RWPE1 (cell line): Measurements from ENCODE around the gene PSMG4.

Experiments
- CTCF ChIA-PET: fragments of 350-600 bp; sonication (Branson Sonifier 250); formaldehyde crosslinking; extraction: SDS; loops from one replicate; lab custom pipeline; 2021; lab: Yijun Ruan, JAX
- POLR2A ChIA-PET: fragments of 400-600 bp; formaldehyde crosslinking; extraction: SDS; loops from one replicate; lab custom pipeline; 2020; ENCODE audit warnings: antibody characterized with exemption; ENCODE audit not compliant: low non-redundant PET; lab: Yijun Ruan, JAX
- DNase-seq: peaks from one replicate; pipeline ENCODE4 v3.0.0; 2012; ENCODE audit warnings: low spot score
- H3K27ac ChIP-seq: fragments of 450-650 bp; 2 replicates; pipeline ENCODE4 v1.5.1; 2017
- TF ChIP-seq, protein P1 (sequence below): fragments of 450-650 bp; conservative IDR thresholded peaks from 2 replicates; pipeline ENCODE4 v1.5.1; 2017; ENCODE audit warnings: low read depth, mild to moderate bottlenecking

PSMG4 gene

DNA sequence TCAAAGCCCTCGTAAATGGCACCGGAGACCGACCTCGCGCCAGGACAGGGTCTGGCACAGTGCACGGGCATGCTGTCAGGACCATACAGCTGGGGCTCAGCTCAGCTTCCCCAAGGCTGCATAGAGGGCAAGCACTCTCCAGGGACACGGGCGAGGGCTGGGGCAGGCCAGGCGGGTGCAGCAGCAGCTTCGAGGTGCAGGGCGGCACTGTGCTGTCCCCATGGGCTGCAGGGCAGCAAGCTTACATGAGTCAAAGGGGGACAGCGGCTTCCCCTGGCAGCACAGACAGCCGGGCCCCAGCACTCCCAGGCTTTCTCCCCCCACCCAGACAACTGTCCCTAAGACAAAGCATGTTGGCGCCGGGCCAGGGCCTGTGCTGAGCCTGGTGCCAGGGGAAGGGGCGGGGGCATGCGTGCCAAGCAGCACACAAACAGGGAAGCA lies 25.7 kb downstream of the PSMG4 start:
- DNase-seq = no peak
- POLR2A ChIA-PET = no interaction called here
- CTCF ChIA-PET = interaction anchor here (1.0 kb wide), 1 partner anchor 723 kb away, joined by 3 read pairs; no protein-coding TSS in a partner anchor
- TF ChIP-seq, protein P1, sequence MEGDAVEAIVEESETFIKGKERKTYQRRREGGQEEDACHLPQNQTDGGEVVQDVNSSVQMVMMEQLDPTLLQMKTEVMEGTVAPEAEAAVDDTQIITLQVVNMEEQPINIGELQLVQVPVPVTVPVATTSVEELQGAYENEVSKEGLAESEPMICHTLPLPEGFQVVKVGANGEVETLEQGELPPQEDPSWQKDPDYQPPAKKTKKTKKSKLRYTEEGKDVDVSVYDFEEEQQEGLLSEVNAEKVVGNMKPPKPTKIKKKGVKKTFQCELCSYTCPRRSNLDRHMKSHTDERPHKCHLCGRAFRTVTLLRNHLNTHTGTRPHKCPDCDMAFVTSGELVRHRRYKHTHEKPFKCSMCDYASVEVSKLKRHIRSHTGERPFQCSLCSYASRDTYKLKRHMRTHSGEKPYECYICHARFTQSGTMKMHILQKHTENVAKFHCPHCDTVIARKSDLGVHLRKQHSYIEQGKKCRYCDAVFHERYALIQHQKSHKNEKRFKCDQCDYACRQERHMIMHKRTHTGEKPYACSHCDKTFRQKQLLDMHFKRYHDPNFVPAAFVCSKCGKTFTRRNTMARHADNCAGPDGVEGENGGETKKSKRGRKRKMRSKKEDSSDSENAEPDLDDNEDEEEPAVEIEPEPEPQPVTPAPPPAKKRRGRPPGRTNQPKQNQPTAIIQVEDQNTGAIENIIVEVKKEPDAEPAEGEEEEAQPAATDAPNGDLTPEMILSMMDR = no peak
- peak overlapping the region; percentile 67 for H3K27ac ChIP-seq

DNA sequence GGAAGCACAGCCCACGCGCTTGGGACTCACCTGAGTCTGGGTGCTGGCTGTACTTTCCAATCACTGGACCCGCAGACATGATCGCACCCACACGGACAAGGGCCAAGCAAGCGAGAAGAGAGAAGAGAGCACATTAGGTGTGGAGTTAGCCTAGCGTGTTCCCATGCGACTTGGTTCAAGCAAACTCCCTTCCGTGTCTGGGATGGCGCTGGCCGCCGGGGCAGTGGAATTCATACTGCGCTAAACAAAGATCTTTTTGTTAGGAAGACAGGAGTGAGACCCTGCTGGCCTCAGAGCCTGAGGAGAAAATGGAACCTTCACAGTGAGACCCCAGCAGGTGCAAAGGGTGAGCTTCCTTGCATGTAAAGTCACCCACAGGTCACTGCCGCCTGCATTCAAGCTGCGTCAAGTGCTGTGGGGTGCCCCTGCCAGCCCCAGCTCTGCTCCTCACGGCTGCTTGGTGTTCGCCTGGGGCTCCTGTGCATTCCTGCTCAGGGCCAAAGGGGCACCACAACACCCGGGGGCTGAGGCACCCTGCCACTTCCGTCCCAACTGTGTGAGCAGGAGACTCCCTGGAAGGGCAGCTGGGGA lies 26.4 kb downstream of the PSMG4 start:
- CTCF ChIA-PET = interaction anchor here (0.7 to 1.0 kb wide), 3 partner anchors 119 to 723 kb away, joined by 3 read pairs; no protein-coding TSS in a partner anchor
- TF ChIP-seq, protein P1 = no peak
- no peak for DNase-seq
- no peak overlapping the region for H3K27ac ChIP-seq
- POLR2A ChIA-PET = no interaction called here

DNA sequence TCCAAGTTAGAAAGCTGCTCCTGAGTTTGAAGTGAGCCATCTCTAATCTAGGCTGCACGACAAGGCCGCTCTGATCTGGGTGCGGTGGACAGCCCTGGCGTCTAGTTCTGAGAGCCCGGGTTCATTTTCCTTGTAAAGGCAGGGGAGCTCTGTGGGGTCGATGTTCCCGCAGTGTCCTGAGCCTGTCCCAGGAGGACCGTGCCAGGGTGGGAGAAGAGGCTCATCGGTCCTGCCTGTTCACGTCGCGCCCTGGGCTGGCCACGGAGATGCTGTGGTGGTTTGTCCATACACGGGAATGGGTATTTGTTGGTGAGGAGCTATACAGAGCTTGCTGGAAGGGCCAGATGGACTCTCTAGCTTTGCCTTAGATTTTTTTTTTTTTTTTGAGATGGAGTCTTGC lies 27.0 kb downstream of the PSMG4 start:
- TF ChIP-seq, protein P1 = no peak
- ChIA-PET POLR2A (no interaction called here), CTCF (interaction anchor here (0.5 to 0.7 kb wide), 3 partner anchors 120 to 1783 kb away, joined by 3 read pairs; no protein-coding TSS in a partner anchor)
- no peak for DNase-seq
- no peak overlapping the region for H3K27ac ChIP-seq

DNA sequence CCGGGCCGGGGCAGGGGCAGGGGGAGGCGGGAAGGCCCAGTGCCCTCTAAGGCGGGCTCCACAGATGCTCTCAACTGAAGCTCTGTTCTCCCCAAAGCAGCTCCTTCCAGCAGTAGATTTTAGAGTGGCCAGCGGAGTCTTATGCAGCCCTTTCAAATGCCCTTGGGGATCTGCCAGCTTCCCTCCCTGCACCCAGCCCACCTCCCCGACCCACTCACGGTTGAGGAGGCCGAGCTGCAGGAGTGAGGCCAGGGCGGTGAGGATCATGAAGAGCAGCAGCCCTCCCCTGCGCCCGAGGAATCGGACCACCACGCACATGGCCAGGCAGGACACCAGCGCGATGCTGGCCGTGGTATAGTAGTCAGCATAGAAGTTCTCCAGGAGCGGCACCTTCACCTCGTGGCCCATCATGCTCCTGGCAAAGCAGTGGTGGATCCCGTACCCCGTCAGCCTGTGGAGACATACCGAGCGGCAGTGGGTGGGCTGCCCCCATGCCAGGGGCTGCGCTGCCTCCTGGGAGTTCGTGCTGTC lies 28.0 kb downstream of the PSMG4 start:
- TF ChIP-seq, protein P1 = no peak
- CTCF ChIA-PET = interaction anchor here (0.6 kb wide), 1 partner anchor 174 kb away, joined by 6 read pairs; no protein-coding TSS in a partner anchor
- 0 out of 2 replicates have a peak overlapping the region, but pooled peaks have one; percentile 12 for H3K27ac ChIP-seq
- no peak for DNase-seq
- POLR2A ChIA-PET = no interaction called here

DNA sequence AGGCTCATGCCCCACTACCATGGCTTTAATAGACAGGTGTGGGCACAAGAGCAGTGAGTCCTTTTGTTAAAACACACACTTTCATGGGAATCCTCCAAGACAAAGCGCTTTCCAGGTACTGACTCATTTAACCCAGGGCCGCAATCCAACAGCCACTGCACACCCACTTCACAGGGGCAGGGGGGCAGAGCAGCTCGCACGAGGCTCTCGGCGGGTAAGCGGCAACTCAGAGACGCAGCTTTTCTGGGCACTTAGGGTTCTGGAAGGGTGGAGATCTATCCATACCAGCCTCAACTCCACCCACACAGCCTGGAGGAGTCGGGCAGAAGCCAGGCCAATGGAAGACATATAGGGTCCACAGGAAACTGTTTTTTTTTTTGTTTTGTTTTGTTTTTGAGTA lies 28.6 kb downstream of the PSMG4 start:
- H3K27ac ChIP-seq = peak overlapping the region; percentile 12; the same call in 1 of the 2 replicates
- DNase-seq = no peak
- ChIA-PET POLR2A (no interaction called here), CTCF (interaction anchor here (0.6 kb wide), 1 partner anchor 146 kb away, joined by 4 read pairs; no protein-coding TSS in a partner anchor)
- TF ChIP-seq, protein P1 = no peak

DNA sequence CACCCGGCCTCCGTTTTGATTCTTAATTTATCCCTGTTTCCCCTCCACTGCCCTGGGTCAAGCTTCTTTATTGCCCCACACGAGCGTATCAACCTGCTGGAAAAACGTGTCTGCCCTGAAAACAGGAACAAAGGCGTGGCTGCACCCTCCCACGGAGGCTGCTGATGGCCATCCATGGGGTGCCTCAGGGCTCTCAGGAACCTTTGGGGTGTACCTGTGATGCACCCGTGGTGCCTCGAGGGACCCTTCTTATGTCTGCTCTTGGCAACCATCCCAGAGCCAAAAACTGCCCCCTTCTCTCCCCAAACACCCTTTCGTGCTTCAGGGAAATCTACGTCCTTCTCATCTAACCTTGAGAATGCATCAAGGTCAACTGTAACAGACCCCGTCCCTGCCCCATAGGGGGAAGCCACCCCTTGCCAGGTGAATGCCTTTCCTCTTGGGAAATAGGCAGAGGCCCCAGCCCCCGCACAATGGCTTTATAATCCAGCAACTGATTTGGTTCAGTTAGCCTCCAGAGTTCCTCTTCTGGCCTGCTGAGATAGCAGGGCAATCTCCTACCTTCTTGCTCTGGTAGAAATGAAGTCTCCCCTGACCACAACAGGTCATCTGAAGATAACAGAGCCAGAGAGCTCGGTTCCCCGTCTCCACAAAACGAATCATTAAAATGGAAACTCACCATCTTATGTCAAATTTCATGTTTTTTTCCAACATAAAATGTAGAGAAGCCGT lies 29.4 kb downstream of the PSMG4 start:
- peak overlapping the region; percentile 12 for H3K27ac ChIP-seq
- no peak for DNase-seq
- CTCF ChIA-PET = interaction anchor here (0.6 kb wide), 1 partner anchor 145 kb away, joined by 4 read pairs; no protein-coding TSS in a partner anchor
- POLR2A ChIA-PET = no interaction called here
- TF ChIP-seq, protein P1 = no peak
